BJ (cell line): Measurements from ENCODE around the gene STK39. TPM values are rescaled to one million over a fixed set of nuclear protein-coding genes. Genes with fewer than 3 reads are reported as not detected.

Experiments
- CTCF ChIA-PET: fragments of 350-600 bp; formaldehyde crosslinking; extraction: SDS; loops from one replicate; lab custom pipeline; 2021; ENCODE audit warnings: antibody characterized with exemption, inconsistent platforms; lab: Yijun Ruan, JAX
- POLR2A ChIA-PET: fragments of 300-600 bp; sonication (Branson Sonifier 250); formaldehyde crosslinking; extraction: SDS; loops from one replicate; lab custom pipeline; 2021; ENCODE audit warnings: antibody characterized with exemption; lab: Charles Lee
- DNase-seq: peaks from one replicate; pipeline ENCODE4 v3.0.0-alpha.2; 2011; ENCODE audit warnings: low read depth
- H3K27me3 ChIP-seq: 2 replicates; pipeline ENCODE4 v1.6.0; 2011; ENCODE audit warnings: low read length; ENCODE audit not compliant: control insufficient read depth, insufficient read depth
- H3K36me3 ChIP-seq: 2 replicates; pipeline ENCODE4 v1.5.1; 2011; ENCODE audit warnings: low read length; ENCODE audit not compliant: control insufficient read depth, insufficient read depth
- H3K4me3 ChIP-seq: 2 replicates; pipeline ENCODE4 v1.5.1; 2011; ENCODE audit warnings: low read depth, mild to moderate bottlenecking, control low read depth, low read length
- polyA plus RNA-seq: library from polyadenylated mRNA; depleted of rRNA; stranded (reverse); fragments of >200 nt; gene quantifications from 2 replicates; pipeline ENCODE4 v1.2.3, GENCODE V29; 2011
- TF ChIP-seq, protein P1 (sequence below): IDR thresholded peaks from 2 replicates; pipeline ENCODE4 v1.5.1; 2011; ENCODE audit warnings: low read depth, mild to moderate bottlenecking, control low read depth, inconsistent platforms, low read length, moderate library complexity; ENCODE audit not compliant: insufficient read depth

STK39 gene
- polyA plus RNA-seq, 1 experiment = 7.6 TPM

DNA sequence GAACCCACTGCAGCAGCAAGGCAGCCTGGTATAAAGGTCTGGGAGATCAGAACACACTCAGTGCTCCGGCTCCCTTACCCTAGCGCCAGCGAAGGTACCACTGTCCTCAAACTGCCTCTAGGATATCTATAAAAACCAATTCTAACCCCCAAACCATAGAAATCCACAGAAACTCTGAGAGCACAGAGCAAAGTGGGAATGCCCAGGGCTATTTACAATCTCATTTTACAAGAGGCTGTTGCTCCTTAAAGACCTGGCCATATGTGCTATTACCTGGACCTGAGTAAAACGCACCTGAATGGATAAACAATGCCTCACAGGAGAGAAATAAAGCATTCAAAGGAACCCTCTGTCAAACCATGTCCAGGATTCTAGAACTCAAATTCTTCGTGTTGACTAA lies 4.3 kb downstream of the STK39 start:
- TF ChIP-seq, protein P1, sequence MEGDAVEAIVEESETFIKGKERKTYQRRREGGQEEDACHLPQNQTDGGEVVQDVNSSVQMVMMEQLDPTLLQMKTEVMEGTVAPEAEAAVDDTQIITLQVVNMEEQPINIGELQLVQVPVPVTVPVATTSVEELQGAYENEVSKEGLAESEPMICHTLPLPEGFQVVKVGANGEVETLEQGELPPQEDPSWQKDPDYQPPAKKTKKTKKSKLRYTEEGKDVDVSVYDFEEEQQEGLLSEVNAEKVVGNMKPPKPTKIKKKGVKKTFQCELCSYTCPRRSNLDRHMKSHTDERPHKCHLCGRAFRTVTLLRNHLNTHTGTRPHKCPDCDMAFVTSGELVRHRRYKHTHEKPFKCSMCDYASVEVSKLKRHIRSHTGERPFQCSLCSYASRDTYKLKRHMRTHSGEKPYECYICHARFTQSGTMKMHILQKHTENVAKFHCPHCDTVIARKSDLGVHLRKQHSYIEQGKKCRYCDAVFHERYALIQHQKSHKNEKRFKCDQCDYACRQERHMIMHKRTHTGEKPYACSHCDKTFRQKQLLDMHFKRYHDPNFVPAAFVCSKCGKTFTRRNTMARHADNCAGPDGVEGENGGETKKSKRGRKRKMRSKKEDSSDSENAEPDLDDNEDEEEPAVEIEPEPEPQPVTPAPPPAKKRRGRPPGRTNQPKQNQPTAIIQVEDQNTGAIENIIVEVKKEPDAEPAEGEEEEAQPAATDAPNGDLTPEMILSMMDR = no peak
- no peaks in the 10 kb centered on the region for H3K36me3 ChIP-seq
- no peak overlapping the region for H3K4me3 ChIP-seq
- no peaks in the 10 kb centered on the region for H3K27me3 ChIP-seq
- ChIA-PET CTCF (no interaction called here), POLR2A (no interaction called here)
- DNase-seq = no peak

DNA sequence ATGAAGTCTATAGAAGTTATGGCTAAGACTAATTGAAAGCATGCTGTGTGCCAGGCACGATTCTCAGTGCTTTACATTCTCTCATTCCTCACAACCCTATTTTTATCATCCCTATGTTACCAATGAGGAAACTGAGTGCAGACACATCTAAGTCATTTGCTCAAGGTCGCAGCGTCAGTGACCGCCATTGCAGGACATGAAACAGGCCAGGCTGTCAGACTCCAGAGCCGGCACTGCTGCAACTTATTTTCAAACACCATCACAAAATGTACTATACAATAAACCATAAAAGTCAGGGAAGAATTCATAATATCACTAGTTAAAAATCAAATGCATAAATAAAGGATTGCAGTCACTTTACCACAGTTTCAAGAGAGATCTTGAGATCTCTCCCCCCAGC lies 5.6 kb downstream of the STK39 start:
- CTCF ChIA-PET = no interaction called here
- Histone ChIP-seq H3K36me3 (no peaks in the 10 kb centered on the region), H3K27me3 (no peaks in the 10 kb centered on the region), H3K4me3 (no peak overlapping the region)
- DNase-seq = no peak
- POLR2A ChIA-PET = no interaction called here
- TF ChIP-seq, protein P1 = no peak

DNA sequence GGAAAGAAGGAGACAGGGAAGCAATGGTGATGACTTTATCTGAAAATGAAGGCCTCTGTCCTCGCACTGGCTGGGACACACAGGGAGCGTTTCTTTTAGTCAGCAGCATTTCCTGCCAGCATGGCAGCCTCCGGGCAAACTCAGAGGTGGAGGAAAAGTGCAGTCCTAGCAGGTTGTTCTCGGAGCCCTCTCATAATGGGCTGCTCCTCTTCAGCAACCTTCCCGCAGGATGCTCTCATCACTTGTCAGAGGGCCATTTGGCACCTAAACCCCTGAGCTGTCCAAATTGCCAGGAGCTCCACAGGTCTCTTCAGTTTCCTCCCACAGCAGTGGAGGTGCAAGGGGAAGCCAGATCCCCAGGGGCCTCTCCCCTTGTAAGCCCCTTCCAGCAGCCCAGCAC lies 6.2 kb downstream of the STK39 start:
- TF ChIP-seq, protein P1 = no peak
- Histone ChIP-seq H3K36me3 (no peaks in the 10 kb centered on the region), H3K4me3 (no peak overlapping the region), H3K27me3 (no peaks in the 10 kb centered on the region)
- DNase-seq = no peak
- POLR2A ChIA-PET = no interaction called here
- CTCF ChIA-PET = no interaction called here

DNA sequence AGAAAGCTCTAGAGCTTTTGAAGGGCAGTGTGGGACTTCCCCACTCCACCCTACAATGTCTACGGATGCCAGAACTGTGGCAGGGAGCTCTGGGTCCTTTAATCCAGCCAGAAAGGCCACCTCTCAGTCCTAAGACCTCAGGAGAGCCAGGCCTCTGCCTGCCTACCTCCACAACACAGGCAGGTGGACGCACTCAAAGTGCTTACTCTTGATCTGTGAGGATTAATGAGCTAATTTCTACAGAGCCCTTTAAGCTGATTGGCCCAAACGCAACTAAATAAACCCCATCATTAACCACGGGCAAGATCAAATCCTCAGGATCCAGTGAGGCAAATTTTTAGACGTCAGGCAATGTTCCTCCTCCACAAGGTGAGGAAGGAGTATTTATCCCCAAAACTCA lies 8.1 kb downstream of the STK39 start:
- POLR2A ChIA-PET = no interaction called here
- H3K4me3 ChIP-seq = no peak overlapping the region
- no peaks in the 10 kb centered on the region for H3K36me3 ChIP-seq
- CTCF ChIA-PET = no interaction called here
- TF ChIP-seq, protein P1 = no peak
- H3K27me3 ChIP-seq = no peaks in the 10 kb centered on the region
- no peak for DNase-seq

DNA sequence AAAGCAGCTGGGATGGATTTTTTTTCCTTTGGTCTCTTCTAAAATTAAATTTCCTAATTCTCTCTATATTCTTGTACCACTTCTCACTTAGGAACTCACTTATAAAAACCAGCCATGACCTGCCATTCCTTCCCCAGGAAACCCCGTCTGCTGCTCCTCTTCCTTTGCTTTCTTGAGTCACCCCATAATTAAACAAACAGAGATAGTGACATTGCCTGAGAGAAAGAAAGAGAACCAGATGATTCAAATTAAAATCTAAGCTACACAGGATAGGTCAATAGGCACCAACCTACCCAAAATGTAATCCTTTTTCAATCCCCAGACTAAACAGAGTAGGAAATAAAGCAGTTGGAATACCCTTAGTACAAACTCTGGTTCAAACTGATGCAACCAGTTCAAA lies 9.7 kb downstream of the STK39 start:
- H3K27me3 ChIP-seq = no peaks in the 10 kb centered on the region
- no peaks in the 10 kb centered on the region for H3K36me3 ChIP-seq
- ChIA-PET POLR2A (no interaction called here), CTCF (interaction anchor here (0.9 kb wide), 1 partner anchor 104 kb away, joined by 3 read pairs; no protein-coding TSS in a partner anchor)
- DNase-seq = no peak
- TF ChIP-seq, protein P1 = no peak
- no peak overlapping the region for H3K4me3 ChIP-seq
